GM19099 (cell line): ENCODE results near the gene TAS2R1.

Experiments used
- POLR2A ChIP-seq: IDR thresholded peaks from 3 replicates; pipeline ENCODE4 v1.6.1; 2011; ENCODE audit warnings: low read depth; ENCODE audit not compliant: insufficient read length; ENCODE audit errors: extremely low read depth

TAS2R1 gene

DNA sequence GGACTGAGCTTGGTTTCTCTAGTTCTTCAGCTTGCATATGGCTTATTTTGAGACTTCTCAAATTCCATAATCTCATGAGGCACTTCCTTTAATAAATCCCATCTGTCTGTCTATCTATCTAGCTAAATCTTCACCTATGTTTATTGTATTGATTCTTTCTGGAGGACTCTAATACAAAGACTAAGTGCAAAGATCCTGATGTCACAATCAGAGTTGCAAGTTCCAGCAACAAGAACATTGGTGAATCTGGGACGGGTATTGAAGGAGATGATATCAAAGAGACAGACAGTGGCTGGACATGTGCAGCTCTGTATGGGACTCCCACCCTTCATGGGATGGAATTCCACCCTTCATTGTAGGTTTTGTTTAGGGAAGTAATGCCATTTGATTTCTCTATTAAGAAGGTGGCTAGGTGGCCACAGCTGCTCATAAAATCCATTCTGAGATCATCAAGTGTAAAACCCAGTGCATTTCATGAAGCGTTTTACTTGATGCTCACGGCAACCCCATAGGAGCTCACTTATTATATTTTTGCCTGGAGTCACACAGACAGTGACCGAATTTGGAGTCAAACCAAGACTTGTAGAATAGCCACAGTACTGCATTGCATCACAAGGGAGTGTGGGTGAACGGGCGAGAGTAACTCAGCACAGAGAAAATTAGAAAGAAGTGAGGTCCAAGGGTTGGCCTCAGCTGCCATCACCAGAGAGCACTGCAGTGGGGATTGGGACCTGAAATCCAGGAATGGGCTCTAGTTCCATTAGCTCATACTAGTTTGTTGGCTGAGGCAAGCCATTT, 24.9 kb downstream of the TAS2R1 start:
- no peak for TF ChIP-seq POLR2A

- no peak for TF ChIP-seq POLR2A
Observed at GRCh38 chr5:9604416-9604815, 25.7 kb downstream of the TAS2R1 start.

- TF ChIP-seq POLR2A: no peak
Observed at GRCh38 chr5:9601055-9601739, 29.0 kb downstream of the TAS2R1 start.

DNA sequence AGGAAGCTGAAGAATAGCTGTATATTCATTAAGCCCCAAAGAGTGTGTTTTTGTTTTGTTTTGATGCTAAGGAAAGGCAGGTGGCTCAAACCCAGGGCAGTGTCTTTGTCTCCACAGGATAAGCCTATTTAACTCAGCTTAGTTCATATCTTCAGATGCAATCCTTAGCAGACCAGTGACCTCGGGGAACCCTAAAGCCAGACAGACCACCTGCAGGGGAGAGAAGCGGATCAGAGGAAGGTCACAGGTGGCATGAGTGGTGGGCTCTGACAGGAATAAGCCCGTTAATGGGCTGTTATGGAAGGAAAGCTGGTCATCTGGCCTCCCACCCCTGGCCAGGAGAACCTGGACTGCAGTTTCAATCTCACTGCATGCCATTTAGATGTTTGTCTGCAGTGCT, 30.8 kb downstream of the TAS2R1 start:
- no peak for TF ChIP-seq POLR2A

- no peak for TF ChIP-seq POLR2A
Observed at GRCh38 chr5:9596824-9597223, 33.3 kb downstream of the TAS2R1 start.

- TF ChIP-seq POLR2A: no peak
Observed at GRCh38 chr5:9596171-9596780, 33.9 kb downstream of the TAS2R1 start.

DNA sequence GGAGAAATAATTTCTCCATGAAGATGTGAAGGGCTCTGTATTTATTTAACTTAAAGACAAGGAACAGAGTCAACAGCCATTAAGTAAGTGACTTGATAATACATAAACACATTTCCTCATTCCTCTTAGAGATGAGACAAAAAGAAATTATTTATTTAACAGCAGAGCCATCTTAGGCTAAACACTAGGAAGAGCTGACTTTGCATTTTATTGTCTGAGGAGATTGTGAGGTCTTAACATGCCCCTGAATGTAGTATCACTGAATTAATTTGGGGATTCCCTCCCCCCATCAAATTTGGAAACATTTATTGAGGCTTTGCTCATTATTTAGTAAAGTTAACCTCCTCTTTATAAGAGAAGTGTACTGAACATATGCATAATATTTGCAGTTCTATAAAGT, 35.2 kb downstream of the TAS2R1 start:
- TF ChIP-seq POLR2A: no peak

- TF ChIP-seq POLR2A: no peak
Observed at GRCh38 chr5:9589049-9589835, 40.9 kb downstream of the TAS2R1 start.

DNA sequence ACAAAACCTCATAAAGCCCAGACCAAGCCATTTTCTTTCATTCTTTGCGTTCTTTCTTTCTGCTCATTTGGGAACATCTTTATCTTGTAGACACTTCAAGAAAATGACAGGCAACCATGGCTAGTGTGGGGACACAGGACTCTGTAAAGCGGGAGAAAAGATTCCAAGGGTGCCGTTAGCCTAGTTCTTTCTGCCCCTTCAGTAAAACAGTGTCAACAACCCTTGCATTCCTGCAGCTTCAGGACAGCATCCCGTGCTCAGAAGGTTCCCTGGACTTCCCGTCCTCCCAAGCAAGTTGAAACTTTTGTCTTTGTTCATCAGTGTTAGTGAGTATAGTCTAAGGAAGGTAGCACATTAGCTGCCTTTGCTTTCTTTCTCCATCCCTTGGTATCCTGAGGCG, 41.9 kb downstream of the TAS2R1 start:
- no peak for TF ChIP-seq POLR2A

GRCh38 chr5:9587135-9587534, 43.0 kb downstream of the TAS2R1 start:
- no peak for TF ChIP-seq POLR2A

GRCh38 chr5:9582406-9582805, 47.7 kb downstream of the TAS2R1 start:
- no peak for TF ChIP-seq POLR2A
